GM12878 (cell line): Measurements from ENCODE around the gene OR7D2. TPM values are rescaled to one million over a fixed set of nuclear protein-coding genes. Genes with fewer than 3 reads are reported as not detected.
A peak's percentile ranks its signal among the peaks of the same experiment; 100 is the strongest.

Experiments used
- BRCA1 ChIP-seq: IDR thresholded peaks from 2 replicates; pipeline ENCODE4 v1.6.1; 2011; ENCODE audit warnings: low read depth, low read length, improper control_type of control experiment
- CREM ChIP-seq: IDR thresholded peaks from 2 replicates; pipeline ENCODE4 v1.6.1; 2014; ENCODE audit warnings: antibody characterized with exemption, low read depth
- DPF2 ChIP-seq: fragments of 450-650 bp; IDR thresholded peaks from 2 replicates; pipeline ENCODE4 v1.6.1; 2017; ENCODE audit warnings: mild to moderate bottlenecking
- ESRRA ChIP-seq: IDR thresholded peaks from 2 replicates; pipeline ENCODE4 v1.6.1; 2012; ENCODE audit warnings: mild to moderate bottlenecking, low read length, improper control_type of control experiment
- GATAD2B ChIP-seq: fragments of 450-650 bp; conservative IDR thresholded peaks from 2 replicates; pipeline ENCODE4 v1.6.1; 2017; ENCODE audit warnings: low read depth, mild to moderate bottlenecking, moderate library complexity
- JUNB ChIP-seq: IDR thresholded peaks from 2 replicates; pipeline ENCODE4 v1.6.1; 2016; ENCODE audit warnings: antibody characterized with exemption, mild to moderate bottlenecking
- KDM1A ChIP-seq: fragments of 200-600 bp; sonication (generic); IDR thresholded peaks from 2 replicates; pipeline ENCODE4 v1.6.1; 2016; ENCODE audit warnings: borderline replicate concordance
- LARP7 ChIP-seq: fragments of 450-650 bp; IDR thresholded peaks from 2 replicates; pipeline ENCODE4 v1.6.1; 2017; ENCODE audit warnings: mild to moderate bottlenecking
- MTA2 ChIP-seq: fragments of 450-650 bp; IDR thresholded peaks from 2 replicates; pipeline ENCODE4 v1.6.1; 2016; ENCODE audit warnings: low read depth, mild to moderate bottlenecking, moderate library complexity
- NRF1 ChIP-seq: conservative IDR thresholded peaks from 2 replicates; pipeline ENCODE4 v1.6.1; 2011; ENCODE audit warnings: mild to moderate bottlenecking, low read depth, low read length, improper control_type of control experiment
- SP1 ChIP-seq: IDR thresholded peaks from one replicate; pipeline ENCODE4 v1.6.1; 2011; ENCODE audit warnings: low read depth, low read length
- TCF12 ChIP-seq: IDR thresholded peaks from 2 replicates; pipeline ENCODE4 v1.6.1; 2011; ENCODE audit warnings: low read depth, mild to moderate bottlenecking, low read length
- polyA plus RNA-seq, 11 experiments: library from polyadenylated mRNA; depleted of rRNA in 4 of 11; unstranded in 6 of 11; stranded (reverse) in 5 of 11; fragments of >200 nt; fragmentation: Nextera tagmentation in 4 of 11; fragmentation: Illumina TruSeq in 1 of 11; extraction: Ambion mirVana in 4 of 11; extraction: Trizol in 1 of 11; gene quantifications; 1 replicate in 1 of 11; 2 replicates in 10 of 11; pipeline versions ENCODE4 v1.2.1 to v1.2.3, GENCODE V29; 2011 to 2016; ENCODE audit warnings: inconsistent platforms in 2 of 11, missing spikeins in 2 of 11, low read depth in 1 of 11
- total RNA-seq, 4 experiments: library from RNA; depleted of rRNA in 3 of 4; stranded (reverse); fragments of >200 nt in 3 of 4; fragmentation: Illumina TruSeq in 1 of 4; extraction: Trizol in 1 of 4; gene quantifications; 2 replicates each; pipeline versions ENCODE4 v1.2.1 to v1.2.3, GENCODE V29; 2013 to 2021
- TF ChIP-seq, protein P1 (sequence below): IDR thresholded peaks from 2 replicates; pipeline ENCODE4 v1.6.1; 2012; ENCODE audit warnings: low read depth, low read length, improper control_type of control experiment
- TF ChIP-seq, protein P2 (sequence below): IDR thresholded peaks from 2 replicates; pipeline ENCODE4 v1.6.1; 2012; ENCODE audit warnings: improper control_type of control experiment, low read depth, low read length; ENCODE audit not compliant: insufficient replicate concordance
- TF ChIP-seq, protein P3 (sequence below): fragments of 150-350 bp; IDR thresholded peaks from 2 replicates; pipeline ENCODE4 v1.6.1; 2016; ENCODE audit warnings: low read depth, low read length
- TF ChIP-seq, protein P4 (sequence below): IDR thresholded peaks from 2 replicates; pipeline ENCODE4 v1.6.1; 2012; ENCODE audit warnings: low read depth, low read length, improper control_type of control experiment
- TF ChIP-seq, protein P5 (sequence below): IDR thresholded peaks from 2 replicates; pipeline ENCODE4 v1.6.1; 2011; ENCODE audit warnings: low read depth, low read length, improper control_type of control experiment, borderline replicate concordance
- TF ChIP-seq, protein P6 (sequence below): IDR thresholded peaks from 2 replicates; pipeline ENCODE4 v1.6.1; 2011; ENCODE audit warnings: mild to moderate bottlenecking, low read depth, low read length, moderate library complexity; ENCODE audit not compliant: insufficient replicate concordance

OR7D2 gene
- total and polyA plus RNA-seq, 10 of the 15 experiments (the other 5 are each of a cell fraction or from before 2014, with no cell fraction given), result 0.04 TPM; not detected in 9

DNA sequence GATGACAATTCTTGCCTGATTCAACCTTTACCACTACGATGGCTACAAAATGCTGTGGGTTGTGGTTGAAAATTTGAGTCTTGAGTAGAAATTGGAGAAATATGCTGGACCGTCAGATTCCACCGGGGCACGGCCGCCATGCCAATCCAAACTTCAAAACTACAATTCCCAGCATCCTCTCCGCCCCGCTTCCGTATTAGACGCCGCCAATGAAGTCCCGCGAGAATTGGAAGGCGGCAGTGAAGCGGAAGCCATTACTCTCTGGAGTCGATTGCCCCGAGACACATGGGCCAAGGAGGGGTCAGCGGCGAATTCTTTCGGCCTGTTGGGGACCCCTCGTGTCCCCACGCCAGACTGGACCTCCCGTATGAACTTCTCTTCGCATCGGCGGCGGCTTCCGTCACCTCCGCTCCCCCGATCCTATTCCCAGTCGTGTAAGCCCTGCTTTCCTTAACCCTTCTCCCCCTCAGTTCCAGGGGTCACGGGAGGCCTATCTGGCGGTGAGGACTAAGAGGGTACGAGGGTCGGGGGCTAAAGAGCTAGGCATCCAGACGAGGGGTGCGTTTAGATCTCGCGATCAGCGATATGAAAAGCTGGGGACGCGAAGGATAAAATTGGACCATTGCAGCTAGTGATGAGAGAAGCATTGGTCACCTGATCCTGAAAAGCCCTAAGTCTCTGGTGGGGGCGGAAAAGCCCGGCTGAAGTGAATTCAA is 38.5 kb upstream of the OR7D2 start, which contains the start of gene ZNF317 (continued):
- no peak for TF ChIP-seq DPF2
- TF ChIP-seq MTA2, result peak; percentile 33; the same call in 1 of the 2 replicates
- TF ChIP-seq, protein P1, sequence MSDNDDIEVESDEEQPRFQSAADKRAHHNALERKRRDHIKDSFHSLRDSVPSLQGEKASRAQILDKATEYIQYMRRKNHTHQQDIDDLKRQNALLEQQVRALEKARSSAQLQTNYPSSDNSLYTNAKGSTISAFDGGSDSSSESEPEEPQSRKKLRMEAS, result peak; percentile 35; the same call in 1 of the 2 replicates
- TF ChIP-seq, protein P2, sequence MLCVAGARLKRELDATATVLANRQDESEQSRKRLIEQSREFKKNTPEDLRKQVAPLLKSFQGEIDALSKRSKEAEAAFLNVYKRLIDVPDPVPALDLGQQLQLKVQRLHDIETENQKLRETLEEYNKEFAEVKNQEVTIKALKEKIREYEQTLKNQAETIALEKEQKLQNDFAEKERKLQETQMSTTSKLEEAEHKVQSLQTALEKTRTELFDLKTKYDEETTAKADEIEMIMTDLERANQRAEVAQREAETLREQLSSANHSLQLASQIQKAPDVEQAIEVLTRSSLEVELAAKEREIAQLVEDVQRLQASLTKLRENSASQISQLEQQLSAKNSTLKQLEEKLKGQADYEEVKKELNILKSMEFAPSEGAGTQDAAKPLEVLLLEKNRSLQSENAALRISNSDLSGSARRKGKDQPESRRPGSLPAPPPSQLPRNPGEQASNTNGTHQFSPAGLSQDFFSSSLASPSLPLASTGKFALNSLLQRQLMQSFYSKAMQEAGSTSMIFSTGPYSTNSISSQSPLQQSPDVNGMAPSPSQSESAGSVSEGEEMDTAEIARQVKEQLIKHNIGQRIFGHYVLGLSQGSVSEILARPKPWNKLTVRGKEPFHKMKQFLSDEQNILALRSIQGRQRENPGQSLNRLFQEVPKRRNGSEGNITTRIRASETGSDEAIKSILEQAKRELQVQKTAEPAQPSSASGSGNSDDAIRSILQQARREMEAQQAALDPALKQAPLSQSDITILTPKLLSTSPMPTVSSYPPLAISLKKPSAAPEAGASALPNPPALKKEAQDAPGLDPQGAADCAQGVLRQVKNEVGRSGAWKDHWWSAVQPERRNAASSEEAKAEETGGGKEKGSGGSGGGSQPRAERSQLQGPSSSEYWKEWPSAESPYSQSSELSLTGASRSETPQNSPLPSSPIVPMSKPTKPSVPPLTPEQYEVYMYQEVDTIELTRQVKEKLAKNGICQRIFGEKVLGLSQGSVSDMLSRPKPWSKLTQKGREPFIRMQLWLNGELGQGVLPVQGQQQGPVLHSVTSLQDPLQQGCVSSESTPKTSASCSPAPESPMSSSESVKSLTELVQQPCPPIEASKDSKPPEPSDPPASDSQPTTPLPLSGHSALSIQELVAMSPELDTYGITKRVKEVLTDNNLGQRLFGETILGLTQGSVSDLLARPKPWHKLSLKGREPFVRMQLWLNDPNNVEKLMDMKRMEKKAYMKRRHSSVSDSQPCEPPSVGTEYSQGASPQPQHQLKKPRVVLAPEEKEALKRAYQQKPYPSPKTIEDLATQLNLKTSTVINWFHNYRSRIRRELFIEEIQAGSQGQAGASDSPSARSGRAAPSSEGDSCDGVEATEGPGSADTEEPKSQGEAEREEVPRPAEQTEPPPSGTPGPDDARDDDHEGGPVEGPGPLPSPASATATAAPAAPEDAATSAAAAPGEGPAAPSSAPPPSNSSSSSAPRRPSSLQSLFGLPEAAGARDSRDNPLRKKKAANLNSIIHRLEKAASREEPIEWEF, result no peak
- TF ChIP-seq TCF12, result no peak
- TF ChIP-seq CREM, result peak; percentile 81
- TF ChIP-seq, protein P3, sequence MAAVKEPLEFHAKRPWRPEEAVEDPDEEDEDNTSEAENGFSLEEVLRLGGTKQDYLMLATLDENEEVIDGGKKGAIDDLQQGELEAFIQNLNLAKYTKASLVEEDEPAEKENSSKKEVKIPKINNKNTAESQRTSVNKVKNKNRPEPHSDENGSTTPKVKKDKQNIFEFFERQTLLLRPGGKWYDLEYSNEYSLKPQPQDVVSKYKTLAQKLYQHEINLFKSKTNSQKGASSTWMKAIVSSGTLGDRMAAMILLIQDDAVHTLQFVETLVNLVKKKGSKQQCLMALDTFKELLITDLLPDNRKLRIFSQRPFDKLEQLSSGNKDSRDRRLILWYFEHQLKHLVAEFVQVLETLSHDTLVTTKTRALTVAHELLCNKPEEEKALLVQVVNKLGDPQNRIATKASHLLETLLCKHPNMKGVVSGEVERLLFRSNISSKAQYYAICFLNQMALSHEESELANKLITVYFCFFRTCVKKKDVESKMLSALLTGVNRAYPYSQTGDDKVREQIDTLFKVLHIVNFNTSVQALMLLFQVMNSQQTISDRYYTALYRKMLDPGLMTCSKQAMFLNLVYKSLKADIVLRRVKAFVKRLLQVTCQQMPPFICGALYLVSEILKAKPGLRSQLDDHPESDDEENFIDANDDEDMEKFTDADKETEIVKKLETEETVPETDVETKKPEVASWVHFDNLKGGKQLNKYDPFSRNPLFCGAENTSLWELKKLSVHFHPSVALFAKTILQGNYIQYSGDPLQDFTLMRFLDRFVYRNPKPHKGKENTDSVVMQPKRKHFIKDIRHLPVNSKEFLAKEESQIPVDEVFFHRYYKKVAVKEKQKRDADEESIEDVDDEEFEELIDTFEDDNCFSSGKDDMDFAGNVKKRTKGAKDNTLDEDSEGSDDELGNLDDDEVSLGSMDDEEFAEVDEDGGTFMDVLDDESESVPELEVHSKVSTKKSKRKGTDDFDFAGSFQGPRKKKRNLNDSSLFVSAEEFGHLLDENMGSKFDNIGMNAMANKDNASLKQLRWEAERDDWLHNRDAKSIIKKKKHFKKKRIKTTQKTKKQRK, result no peak
- TF ChIP-seq GATAD2B, result peak; percentile 80
- TF ChIP-seq ESRRA, result no peak
- no peak; the same call in 1 of the 2 replicates for TF ChIP-seq LARP7
- no peak for TF ChIP-seq JUNB
- peak; percentile 89 for TF ChIP-seq BRCA1
- TF ChIP-seq NRF1, result no peak
- no peak for TF ChIP-seq SP1
- TF ChIP-seq, protein P4, sequence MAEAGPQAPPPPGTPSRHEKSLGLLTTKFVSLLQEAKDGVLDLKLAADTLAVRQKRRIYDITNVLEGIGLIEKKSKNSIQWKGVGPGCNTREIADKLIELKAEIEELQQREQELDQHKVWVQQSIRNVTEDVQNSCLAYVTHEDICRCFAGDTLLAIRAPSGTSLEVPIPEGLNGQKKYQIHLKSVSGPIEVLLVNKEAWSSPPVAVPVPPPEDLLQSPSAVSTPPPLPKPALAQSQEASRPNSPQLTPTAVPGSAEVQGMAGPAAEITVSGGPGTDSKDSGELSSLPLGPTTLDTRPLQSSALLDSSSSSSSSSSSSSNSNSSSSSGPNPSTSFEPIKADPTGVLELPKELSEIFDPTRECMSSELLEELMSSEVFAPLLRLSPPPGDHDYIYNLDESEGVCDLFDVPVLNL, result no peak
- TF ChIP-seq, protein P5, sequence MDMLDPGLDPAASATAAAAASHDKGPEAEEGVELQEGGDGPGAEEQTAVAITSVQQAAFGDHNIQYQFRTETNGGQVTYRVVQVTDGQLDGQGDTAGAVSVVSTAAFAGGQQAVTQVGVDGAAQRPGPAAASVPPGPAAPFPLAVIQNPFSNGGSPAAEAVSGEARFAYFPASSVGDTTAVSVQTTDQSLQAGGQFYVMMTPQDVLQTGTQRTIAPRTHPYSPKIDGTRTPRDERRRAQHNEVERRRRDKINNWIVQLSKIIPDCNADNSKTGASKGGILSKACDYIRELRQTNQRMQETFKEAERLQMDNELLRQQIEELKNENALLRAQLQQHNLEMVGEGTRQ, result no peak; the same call in 1 of the 2 replicates
- TF ChIP-seq, protein P6, sequence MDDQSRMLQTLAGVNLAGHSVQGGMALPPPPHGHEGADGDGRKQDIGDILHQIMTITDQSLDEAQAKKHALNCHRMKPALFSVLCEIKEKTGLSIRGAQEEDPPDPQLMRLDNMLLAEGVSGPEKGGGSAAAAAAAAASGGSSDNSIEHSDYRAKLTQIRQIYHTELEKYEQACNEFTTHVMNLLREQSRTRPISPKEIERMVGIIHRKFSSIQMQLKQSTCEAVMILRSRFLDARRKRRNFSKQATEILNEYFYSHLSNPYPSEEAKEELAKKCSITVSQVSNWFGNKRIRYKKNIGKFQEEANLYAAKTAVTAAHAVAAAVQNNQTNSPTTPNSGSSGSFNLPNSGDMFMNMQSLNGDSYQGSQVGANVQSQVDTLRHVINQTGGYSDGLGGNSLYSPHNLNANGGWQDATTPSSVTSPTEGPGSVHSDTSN, result peak; percentile 18
- no peak for TF ChIP-seq KDM1A
